Breast epithelium (tissue), 3 donors: Measurements from ENCODE around the gene NBAS.

Experiments
- POLR2A ChIP-seq: fragments of 450-650 bp; IDR thresholded peaks from one replicate; pipeline ENCODE4 v1.6.1; 2016; ENCODE audit warnings: antibody characterized with exemption, mild to moderate bottlenecking, moderate library complexity
- POLR2AphosphoS5 ChIP-seq, 3 donors: sonication (generic); formaldehyde crosslinking; IDR thresholded peaks; one replicate each; pipeline ENCODE4 v1.6.1; 2017; ENCODE audit warnings: antibody characterized with exemption in 3 of 3
- TF ChIP-seq, protein P1 (sequence below), 3 donors: fragments of 450-650 bp; IDR thresholded peaks; one replicate each; pipeline ENCODE4 v1.5.1; 2016 to 2017; ENCODE audit warnings: antibody characterized with exemption in 3 of 3, mild to moderate bottlenecking in 3 of 3, moderate library complexity in 3 of 3

DNA sequence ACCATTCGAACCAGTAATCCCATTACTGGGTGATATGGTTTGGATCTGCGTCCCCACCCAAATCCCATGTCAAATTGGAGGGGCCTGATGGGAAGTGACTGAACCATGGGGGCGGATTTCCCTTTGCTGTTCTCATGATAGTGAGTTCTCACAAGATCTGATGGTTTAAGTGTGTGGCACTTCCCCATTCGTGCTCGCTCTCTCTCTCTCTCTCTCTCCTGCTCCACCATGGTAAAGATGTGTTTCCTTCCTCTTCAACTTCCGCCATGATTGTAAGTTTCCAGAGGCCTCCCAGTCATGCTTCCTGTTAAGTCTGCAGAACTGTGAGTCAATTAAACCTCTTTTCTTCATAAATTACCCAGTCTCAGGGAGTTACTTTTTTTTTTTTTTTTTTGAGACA, 62.6 kb downstream of the NBAS start:
- no peak for TF ChIP-seq POLR2A
- TF ChIP-seq, protein P1, sequence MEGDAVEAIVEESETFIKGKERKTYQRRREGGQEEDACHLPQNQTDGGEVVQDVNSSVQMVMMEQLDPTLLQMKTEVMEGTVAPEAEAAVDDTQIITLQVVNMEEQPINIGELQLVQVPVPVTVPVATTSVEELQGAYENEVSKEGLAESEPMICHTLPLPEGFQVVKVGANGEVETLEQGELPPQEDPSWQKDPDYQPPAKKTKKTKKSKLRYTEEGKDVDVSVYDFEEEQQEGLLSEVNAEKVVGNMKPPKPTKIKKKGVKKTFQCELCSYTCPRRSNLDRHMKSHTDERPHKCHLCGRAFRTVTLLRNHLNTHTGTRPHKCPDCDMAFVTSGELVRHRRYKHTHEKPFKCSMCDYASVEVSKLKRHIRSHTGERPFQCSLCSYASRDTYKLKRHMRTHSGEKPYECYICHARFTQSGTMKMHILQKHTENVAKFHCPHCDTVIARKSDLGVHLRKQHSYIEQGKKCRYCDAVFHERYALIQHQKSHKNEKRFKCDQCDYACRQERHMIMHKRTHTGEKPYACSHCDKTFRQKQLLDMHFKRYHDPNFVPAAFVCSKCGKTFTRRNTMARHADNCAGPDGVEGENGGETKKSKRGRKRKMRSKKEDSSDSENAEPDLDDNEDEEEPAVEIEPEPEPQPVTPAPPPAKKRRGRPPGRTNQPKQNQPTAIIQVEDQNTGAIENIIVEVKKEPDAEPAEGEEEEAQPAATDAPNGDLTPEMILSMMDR (IDR thresholded peaks at IDR 0.05) = no peak
- no peak for TF ChIP-seq POLR2AphosphoS5 (IDR thresholded peaks at IDR 0.05)
